Measurements from ENCODE around the gene CPNE1.

CPNE1 gene

DNA sequence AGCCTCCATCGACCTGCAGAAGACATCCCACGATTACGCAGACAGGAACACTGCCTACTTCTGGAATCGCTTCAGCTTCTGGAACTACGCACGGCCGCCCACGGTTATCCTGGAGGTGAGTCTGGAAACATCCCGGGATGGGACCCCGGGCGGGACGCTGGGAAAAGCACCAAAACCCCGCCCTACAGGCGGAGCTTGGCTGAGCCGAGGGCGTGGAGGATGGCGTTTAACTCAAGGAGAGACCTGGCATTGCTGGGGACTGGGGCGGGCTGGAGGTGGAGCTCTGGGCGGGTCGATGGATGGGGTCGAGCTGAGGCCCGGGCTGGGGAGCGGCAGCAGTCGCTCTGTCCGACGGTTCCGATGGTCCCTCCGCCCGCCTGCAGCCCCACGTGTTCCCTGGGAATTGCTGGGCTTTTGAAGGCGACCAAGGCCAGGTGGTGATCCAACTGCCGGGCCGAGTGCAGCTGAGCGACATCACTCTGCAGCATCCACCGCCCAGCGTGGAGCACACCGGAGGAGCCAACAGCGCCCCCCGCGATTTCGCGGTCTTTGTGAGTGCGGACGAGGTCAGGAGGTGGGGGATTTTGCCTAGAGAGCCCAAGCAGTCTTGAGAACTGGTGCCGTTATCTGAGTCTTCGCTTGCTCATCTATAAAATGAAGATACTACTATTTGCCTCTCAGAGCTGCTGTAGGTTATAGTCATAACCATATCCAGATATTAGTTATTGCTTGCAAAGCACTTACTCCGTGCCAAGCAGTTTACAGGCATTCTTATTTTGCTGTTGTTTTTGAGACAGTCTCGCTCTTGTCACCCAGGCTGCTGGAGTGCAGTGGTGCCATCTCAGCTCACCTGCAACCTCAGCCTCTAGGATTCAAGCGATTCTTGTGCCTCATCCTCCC is 45.3 kb downstream of the CPNE1 start:
- DNase-seq (ENCODE audit: low read depth) = peak; percentile 71

- no peak for DNase-seq (ENCODE audit: low read depth)
Observed at GRCh38 chr20:35618263-35619131, 46.2 kb downstream of the CPNE1 start.

DNA sequence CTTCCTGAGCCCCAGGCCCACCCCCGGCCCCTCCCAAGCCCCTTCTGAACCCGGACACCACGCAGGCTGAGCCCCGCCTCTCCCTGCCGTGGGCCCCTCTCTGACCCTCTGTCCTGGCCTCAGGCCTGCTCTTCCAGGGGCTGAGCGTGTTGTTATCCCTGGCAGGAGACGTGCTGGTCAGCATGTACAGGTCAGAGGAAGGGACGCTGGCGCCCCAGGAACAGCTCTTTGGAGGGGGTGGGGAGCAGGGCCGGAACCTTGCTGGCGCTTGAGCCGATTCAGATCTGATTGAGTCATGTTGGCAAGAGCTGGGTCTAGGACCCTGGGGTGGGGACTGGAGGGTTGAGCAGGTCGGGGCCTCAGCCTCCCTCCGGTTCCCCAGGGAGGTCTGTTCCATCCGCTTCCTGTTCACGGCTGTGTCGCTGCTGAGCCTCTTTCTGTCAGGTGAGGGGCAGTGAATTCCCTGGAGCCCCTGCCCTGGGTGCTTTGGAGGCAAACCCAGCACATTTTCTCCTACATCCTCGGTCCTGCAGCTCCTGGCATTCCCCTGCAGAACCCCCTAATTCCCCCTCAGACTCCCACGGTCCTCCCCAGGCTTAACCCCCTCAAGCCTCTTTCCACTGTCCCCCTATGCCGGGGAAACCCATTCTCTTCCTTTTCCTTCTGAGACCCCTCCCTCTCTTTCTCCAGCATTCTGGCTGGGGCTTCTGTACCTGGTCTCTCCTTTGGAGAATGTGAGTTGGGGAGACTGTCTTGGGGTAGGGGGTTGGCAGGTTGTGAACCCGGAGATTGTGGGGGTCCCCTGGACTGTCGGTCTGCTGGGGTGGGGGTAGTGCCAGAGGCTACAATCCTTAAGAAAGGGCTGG is 47.1 kb downstream of the CPNE1 start:
- no peak for DNase-seq (ENCODE audit: low read depth)

DNA sequence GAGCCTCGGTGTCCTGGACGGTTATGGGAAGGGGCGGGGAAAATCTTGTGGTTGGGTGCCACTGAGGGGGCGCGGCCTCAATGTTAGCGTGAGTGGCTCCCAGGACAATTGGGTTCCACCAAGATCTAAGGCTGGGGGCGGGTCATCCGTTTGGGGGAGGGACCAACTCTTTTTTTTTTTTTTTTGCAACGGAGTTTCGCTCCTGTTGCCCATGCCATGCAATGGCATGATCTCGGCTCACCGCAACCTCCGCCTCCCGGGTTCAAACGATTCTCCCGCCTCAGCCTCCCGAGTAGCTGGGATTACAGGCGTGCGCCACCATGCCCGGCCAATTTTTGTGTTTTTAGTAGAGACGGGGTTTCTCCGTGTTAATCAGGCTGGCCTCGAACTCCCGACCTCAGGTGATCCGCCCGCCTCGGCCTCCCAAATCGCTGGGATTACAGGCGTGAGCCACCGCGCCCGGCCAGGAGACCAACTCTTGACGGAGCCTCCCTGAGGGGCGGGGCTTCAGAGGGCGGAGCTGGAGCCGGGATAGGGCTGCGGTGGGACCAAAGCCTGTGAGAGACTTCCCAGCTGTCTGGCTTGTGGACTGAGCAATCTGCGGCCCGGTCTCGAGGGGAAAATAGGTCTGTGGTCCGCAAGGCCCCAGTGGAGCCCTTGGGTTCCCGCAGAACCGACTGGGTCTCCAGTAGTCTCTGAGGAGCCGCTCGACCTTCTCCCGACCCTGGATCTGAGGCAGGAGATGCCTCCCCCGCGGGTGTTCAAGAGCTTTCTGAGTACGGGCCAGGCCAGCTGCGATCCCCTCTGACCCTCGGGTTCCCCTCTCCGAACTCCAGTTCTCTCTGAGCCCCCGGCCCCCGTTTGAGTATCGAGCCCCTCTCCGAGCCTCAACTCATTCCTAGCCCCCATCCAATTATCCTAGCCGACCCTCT is 48.0 kb downstream of the CPNE1 start:
- DNase-seq (ENCODE audit: low read depth) = peak; percentile 43

- peak; percentile 100 for DNase-seq (ENCODE audit: low read depth)
Observed at GRCh38 chr20:35615667-35616464, 48.8 kb downstream of the CPNE1 start, which contains the start of gene SPAG4. Gene SPAG4, plus strand, starts transcription at chr20:35615829. Its CDS starts 175 bp downstream, at chr20:35616004.

- no peak for DNase-seq (ENCODE audit: low read depth)
Observed at GRCh38 chr20:35611482-35611881, 53.2 kb downstream of the CPNE1 start.

DNA sequence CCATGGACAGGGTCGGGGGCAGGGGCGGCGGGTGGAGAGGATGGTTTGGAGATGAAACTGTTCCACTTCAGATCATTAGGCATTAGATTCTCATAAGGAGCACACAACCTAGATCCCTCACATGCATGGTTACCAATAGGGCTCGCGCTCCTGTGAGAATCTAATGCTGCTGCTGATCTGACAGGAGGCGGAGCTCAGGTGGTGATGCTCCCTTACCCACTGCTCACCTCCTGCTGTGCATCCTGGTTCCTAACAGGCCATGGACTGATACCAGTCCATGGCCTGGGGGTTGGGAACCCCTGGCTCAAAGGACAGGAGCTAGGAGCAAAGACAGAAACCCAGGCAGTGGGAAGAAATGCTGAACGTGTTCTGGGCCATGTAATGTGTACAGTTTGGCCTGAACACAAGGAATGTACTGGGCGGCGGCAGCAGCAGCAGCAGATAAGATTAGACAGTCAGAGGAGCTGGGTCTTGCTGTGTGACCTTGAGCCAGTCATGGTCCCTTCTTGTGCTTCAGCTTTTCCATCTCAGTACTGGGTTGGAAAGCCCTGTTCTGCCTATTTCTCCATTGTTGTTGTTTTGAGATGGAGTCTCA is 53.8 kb downstream of the CPNE1 start:
- no peak for DNase-seq (ENCODE audit: low read depth)

DNA sequence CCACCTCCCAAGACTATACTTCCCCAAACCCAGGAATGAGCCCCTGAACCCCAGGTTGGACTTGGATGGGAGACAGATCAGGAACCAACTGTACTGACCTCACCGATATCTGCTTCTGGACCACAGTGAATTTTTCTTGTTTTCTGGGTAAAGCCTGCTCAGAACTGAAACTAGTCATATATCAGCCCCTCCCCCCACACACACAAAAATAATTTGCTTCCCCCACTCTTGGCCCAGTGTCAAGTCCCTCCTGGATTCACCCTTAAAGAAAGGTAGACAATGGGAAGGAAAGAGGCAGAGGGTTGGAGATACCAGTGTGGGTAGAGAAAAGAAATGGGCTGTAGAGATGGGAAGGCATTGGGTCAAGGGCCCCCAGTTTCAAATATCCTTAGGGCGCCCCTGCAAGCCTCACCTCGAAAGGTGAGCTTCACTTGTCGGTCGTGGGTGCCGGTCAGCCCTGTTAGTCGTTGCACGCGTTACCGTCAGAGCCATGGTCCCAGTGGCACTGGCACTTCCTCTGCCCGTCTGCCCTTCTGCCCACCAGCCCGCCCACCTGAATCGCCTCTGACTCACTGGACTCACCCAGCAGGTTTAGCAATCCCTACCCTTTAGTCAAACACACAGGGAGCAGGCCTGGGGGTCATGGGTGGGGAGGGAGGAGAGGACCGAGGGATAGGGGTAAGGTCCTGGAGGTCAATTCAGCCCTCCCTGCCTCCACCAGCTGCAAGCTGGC is 57.5 kb downstream of the CPNE1 start:
- DNase-seq (ENCODE audit: low read depth) = no peak

DNA sequence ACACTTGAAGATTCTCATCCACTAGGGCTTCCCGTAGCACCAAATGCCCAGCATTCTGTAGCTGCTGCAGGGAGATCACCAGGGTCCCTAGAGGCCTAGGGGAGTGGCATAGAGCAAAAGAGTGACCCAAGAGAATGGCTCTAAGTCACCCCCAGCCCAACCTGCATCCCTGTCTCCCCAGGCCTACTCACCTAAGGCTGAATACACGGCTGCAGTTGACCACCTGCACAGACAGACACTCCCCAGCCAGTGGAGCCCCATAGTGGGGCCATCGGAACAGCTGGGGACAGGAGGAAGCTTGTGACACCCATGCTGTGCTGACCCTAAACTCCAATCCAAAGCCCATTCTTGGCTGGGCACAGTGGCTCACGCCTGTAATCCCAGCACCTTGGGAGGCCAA is 58.6 kb downstream of the CPNE1 start:
- DNase-seq (ENCODE audit: low read depth) = no peak

DNA sequence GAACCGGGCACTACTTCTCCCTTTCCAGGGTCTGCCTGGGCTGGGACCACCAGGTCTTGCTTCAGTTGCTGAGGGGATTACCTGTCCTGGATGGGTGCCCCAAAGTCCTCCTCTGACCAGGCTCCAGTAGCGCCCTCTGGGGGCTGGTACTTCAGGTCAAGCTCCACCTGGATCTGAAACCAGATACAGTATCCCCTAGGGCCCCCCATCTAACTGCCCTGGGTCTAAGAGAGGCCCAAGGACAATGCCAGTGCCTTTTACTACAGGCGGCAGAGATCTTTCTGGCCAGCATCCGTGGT is 60.3 kb downstream of the CPNE1 start:
- DNase-seq (ENCODE audit: low read depth) = no peak

GRCh38 chr20:35603695-35604448 is 60.8 kb downstream of the CPNE1 start:
- DNase-seq (ENCODE audit: low read depth) = no peak

DNA sequence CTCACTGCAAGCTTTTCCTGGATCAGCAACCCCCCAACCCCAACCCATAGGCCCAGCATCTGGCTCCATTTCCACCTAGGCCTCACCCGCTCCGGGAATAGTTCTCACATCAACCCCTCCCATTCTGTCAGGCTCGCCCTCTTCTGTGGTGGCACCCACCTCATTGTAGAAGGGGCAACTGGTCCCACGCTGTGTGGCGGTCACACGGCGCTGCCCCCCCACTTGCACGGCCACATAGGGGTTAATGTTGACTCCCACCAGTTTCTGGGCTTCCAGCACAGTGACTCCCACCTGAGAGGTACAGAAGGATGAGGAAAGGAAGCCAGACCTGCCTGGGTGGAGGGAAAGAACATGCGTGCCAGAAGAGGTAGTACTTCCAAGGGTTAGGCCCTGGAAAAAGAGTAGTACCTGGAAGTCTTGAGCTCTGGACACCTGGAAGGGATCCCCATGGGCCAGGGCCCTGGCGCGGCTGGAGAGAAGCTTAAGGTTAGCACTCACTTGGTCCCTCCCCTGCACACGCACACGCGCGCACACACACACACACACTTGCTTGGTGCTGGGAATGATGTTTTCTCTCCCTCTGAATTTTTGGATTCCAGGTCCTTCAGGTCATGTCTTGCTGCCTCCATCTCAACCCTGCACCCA is 61.7 kb downstream of the CPNE1 start:
- no peak for DNase-seq (ENCODE audit: low read depth)

GRCh38 chr20:35601990-35602389 is 62.7 kb downstream of the CPNE1 start:
- no peak for DNase-seq (ENCODE audit: low read depth)

DNA sequence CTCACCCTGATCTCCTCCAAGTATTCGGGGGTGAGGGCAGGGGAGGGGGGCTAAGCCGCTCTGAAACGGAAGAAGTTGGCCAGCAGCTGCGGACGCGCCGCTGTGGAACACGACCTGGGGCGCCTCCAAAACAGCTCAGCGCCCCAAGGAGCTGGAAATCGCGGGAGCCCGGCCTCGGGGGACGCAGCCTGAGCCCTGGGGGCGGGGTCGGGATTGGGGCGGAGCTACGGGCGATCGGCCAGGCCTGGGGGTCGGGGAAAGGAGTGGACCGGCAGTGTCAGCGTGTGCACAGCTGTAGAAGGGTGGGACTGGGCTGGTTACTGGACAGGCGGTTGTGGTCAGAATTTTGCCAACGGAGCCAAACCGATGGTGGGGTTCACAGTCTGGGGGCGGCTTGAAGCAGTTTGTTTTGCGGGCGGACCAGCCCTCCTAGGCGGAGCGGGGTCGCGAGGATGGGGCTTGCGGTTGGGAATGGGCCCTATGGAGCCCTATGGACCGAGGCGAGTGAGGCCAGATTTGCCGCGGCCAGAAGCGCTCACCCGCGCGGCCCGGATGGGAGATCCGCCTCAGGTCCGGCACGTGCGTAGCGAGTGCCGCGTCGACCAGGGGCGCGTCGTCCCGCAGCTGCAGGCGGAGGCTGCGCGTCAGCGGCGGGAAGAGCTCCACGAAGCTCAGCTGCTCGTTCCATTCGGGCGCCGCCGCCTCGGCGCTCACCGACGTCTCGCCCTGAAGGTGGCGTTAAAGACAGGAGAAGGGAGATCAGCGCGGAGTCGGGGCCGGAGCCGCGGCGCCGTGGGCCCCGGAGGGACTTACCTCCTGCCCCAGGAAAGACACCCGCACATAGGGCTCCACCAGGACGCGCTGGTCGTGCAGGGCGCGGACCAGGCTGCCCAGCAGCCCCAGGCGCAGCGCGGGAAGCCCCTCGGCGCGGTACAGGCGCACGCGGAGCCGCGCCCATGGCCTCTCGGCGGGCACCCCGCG is 63.4 kb downstream of the CPNE1 start:
- DNase-seq (ENCODE audit: low read depth) = peak; percentile 62

GRCh38 chr20:35600176-35600992 is 64.3 kb downstream of the CPNE1 start:
- DNase-seq (ENCODE audit: low read depth) = no peak

GRCh38 chr20:35599776-35600120 is 65.0 kb downstream of the CPNE1 start:
- no peak for DNase-seq (ENCODE audit: low read depth)
